HG02571 (cell line): Measurements from ENCODE around the gene RNLS.
"Not testable (repeated sequence)": the region's sequence is repeated elsewhere in the genome, so short reads cannot be mapped to it uniquely, and the experiment has no call there.

Experiments
- ATAC-seq: cut with Tn5 transposase; IDR thresholded peaks from one replicate; pipeline ENCODE4 v1.9.1; 2021; ENCODE audit warnings: mild to moderate bottlenecking, moderate library complexity; ENCODE audit not compliant: unreplicated experiment

The RNLS gene

DNA sequence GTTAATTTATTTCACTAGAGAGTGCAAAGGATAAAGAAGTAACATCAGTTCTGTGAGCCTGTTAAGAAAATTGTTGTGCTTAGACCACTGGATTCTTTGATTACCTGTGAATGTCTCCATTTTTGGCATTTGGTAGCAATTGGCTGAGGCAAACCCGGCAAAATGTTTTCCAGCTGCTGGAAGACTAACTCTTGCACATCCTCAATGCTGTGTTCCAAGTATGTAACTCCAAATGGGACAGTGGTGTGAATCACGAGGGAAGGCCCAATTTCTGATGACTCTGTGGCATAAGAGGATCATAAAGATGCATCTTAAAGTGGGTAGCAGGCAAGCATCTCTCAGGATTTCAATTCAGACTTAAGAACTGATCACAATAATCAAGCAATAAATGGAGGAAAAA, 268.8 kb downstream of the RNLS start:
- ATAC-seq, result no peak

DNA sequence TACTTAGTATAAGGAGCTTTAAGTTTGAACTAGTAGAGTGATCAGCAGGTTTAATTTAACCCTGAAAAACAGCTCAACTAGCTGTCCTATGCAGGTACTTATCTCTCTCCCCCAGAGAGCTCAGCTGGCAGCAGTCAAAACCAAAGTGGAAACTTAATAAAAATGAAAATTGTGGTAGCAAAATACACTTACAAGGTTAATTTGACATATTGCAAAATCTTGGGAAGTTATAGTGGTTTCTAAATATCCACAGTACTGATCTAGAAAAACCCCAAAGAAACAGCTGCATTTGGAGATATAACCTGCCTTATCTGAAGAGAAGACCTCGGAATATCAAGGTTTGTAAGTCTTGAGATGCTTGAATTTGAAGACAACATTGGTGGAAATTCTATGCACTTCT, 269.2 kb downstream of the RNLS start:
- ATAC-seq, result no peak

DNA sequence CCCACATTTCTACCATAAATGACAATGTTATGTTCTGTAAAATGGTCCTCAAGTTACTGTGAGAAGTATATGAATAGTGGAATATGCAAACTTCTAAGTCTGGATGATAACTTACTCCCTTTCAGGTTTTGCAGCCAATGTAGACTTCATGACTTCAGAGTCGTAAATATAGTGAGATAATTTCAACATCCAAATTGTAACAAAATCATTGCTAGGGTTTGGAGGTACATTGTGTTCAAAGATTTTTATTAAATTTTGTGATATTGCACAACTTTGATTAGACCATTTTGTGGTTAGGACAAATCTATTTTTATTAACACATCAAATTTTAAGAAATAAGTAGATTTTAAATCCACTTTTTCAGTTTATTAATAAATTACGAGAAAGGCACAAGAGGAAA, 270.3 kb downstream of the RNLS start:
- no peak for ATAC-seq

- no peak for ATAC-seq
These were observed 271.9 kb downstream of the RNLS start for GRCh38 chr10:88311264-88311663.

- no peak for ATAC-seq
These were observed 273.8 kb downstream of the RNLS start for GRCh38 chr10:88309365-88309764.

GRCh38 chr10:88308361-88308760, 274.8 kb downstream of the RNLS start:
- ATAC-seq, result not testable (repeated sequence)

- ATAC-seq, result no peak
These were observed 283.3 kb downstream of the RNLS start for GRCh38 chr10:88299787-88300186.

DNA sequence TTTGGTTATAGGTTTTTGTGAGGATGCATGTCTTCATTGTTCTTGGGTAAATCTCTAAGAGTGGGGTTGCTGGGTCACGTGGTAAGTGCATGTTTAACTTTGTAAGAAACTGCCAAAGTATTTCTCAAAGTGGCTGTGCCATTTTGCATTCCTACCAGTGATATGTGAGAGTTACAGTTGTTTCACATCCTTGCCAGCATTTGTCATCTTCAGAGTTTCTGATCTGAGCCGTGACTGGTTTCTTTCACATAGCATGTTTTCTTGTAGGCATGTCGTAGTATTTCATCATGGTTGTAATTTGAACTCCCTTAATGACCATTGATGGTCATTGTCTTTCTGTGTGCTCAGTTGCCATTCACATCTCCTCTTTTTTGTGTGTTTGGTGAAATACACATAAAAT, 286.0 kb downstream of the RNLS start:
- ATAC-seq, result no peak

- ATAC-seq, result no peak
These were observed 289.4 kb downstream of the RNLS start for GRCh38 chr10:88293651-88294230.

GRCh38 chr10:88293073-88293472, 290.0 kb downstream of the RNLS start:
- ATAC-seq, result no peak

GRCh38 chr10:88292185-88292514, 291.0 kb downstream of the RNLS start:
- ATAC-seq, result no peak

- ATAC-seq, result no peak
These were observed 291.6 kb downstream of the RNLS start for GRCh38 chr10:88291289-88292184.

- ATAC-seq, result no peak
These were observed 293.8 kb downstream of the RNLS start for GRCh38 chr10:88289342-88289741.

GRCh38 chr10:88288320-88289059, 294.6 kb downstream of the RNLS start:
- no peak for ATAC-seq

DNA sequence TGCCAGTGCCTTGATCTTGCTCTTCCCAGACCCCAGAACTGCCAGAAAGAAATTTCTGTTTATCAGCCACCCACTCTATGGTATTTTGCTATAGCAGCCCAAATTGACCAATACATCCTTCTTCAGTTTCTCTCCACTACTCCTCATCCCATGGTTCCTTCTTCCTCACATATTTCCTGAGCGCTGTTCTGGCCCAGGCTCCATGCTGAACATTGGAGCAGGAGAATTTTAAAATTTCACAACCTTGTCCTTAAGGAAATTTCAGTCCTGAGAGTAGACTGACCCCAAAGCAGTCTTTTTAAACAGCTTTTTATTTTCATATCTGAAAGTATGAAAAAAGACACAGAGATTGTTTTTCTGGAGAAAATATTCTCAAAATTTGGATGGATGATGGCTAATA, 297.1 kb downstream of the RNLS start:
- ATAC-seq, result no peak

DNA sequence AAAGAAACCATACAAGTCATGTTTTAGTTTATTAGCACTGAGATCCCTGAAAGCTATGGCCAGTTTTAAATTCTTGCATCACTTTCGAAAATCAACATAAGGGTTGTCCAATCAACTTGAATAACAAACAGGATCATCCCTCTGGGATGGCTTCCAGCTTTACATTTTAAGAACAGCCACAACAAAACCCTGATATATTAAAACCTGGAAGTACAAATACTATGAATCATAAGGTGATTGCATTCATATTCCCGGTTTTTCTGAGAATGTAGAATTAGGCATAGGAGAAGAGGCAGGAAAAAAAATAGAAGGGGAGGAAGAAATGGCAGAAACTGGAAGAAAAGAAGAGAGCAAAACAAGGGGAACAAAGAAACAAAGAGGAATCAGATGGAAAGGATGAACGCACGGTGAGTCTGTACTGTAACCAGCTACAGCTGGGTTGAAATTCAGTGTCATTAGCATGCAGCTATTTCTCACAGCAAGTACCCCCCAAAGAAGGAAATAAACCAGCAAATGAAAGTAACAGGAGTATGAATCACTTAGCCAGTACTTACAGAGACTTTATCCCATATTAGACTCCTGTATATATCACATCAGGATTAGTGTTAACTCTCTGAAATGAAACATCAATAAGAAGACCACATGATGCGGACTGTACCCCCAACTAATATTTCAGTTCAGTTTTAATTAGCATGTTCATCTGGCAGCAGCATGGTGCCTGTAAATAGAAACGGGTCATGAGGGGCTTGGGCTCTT, 301.3 kb downstream of the RNLS start:
- ATAC-seq, result no peak

DNA sequence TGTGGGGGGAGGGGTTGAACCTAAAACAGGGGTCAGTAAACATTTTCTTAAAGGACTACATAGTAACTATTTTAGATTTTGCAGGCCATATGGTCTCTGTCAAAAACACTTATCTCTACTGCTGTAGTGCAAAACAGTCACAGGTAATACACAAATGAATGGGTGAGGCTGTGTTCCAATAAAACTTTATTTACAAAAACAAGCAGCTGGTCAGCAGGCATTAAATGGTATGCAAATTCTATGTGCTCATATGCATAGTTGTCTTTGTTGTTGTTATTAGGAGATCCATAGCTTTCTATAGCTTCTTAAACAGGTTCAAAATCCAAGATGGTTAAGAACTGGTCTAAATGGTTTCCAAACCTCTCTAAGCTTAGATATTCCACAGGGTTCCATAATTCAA, 302.6 kb downstream of the RNLS start:
- ATAC-seq, result no peak

DNA sequence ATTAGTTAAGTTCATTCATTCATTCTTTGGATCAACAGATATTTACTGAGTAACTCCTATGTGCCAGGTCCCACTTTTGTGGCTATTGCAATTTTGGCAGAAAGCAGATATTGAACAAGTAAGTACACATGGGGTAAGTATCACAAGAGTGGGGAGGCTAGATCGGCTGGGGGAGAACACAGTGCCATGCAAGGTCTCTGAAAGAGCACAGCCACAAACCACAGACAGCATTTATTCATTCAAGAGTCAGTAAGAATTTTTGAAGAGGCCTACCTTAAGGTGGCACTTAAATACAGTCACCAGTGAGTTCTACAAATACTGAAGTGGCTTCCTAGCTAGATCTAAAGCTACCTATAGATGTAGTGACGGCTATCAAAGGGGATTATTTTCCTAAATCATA, 304.2 kb downstream of the RNLS start:
- no peak for ATAC-seq

GRCh38 chr10:88276945-88277344, 306.2 kb downstream of the RNLS start:
- ATAC-seq, result not testable (repeated sequence)

GRCh38 chr10:88274286-88274685, 308.8 kb downstream of the RNLS start:
- ATAC-seq, result no peak

GRCh38 chr10:88273567-88273966, 309.6 kb downstream of the RNLS start:
- no peak for ATAC-seq
